Measurements from ENCODE around the gene ARHGEF19.
"Not testable (repeated sequence)": the region's sequence is repeated elsewhere in the genome, so short reads cannot be mapped to it uniquely, and the experiment has no call there.

Gene ARHGEF19

DNA sequence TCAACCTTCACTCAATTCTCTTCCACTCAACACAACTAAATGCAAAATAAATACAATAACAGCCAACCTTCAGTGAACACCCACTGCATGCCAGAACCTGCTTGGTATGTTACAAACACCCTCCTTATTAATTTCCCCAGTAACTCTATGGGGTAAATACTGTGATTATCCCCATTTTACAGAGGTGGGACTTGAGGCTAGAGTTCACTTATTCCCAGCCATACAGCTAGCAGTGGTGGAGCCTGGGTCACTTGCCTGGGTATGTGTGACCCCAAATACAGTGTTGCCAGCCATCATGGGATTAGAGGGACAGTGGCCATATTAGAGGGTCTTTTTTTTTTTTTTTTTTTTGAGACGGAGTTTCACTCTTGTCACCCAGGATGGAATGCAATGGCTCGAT is 22.9 kb upstream of the ARHGEF19 start:
- Mint-ChIP-seq H3K4me1 (peaks cover 22% of the 10 kb centered on the region), H3K9me3 (no peaks in the 10 kb centered on the region), H3K36me3 (peaks cover 20% of the 10 kb centered on the region), H3K27ac (no peak overlapping the region), H3K4me3 (no peak overlapping the region)
- no peak for ATAC-seq
- no peak for DNase-seq (ENCODE audit: low spot score in 2 of 2)

DNA sequence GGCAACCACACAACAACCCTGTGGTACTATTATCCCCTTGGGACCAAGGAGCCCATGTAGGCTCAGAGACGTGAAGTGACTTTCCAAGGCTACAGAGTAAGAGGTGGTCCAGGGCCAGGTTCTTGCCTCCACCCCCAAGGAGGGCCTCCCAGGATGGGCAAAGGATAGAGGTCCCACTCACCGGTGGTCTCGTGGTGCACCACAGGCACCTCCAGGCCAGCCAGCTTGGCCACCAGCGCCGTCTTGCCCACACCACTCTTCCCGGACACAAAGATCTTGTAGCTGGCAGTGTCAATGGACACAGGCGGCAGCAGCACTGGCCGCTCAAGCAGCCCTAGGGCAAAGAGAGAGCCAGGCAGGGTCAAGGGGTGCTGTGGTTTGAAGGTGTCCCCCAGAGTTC is 21.0 kb upstream of the ARHGEF19 start:
- no peak overlapping the region for H3K4me3 Mint-ChIP-seq
- no peak for ATAC-seq
- H3K9me3 Mint-ChIP-seq, result no peaks in the 10 kb centered on the region
- no peak overlapping the region for H3K27ac Mint-ChIP-seq
- DNase-seq (ENCODE audit: low spot score in 2 of 2), result no peak
- H3K4me1 Mint-ChIP-seq, result peaks cover 22% of the 10 kb centered on the region
- H3K36me3 Mint-ChIP-seq, result peaks cover 13% of the 10 kb centered on the region

DNA sequence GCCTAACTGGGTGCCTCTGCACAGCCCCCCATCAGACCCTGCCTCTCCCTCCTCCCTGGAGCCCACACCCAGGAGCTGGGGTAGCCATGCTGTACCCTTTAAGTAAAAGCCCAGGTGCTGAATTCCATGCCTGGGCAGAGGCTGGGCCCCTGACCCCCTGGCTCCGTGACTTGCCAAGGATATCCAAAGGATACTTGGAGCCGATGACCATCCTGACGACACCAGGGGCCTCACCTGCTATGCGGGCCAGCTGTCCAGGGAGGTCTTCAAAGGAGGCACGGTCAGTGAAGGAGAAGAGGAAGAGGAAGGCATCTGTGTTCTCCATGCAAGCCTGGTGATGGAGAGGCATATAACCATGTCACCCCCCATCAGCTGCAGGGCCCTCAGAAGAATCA is 19.9 kb upstream of the ARHGEF19 start:
- peaks cover 11% of the 10 kb centered on the region for H3K36me3 Mint-ChIP-seq
- no peaks in the 10 kb centered on the region for H3K9me3 Mint-ChIP-seq
- peaks cover 14% of the 10 kb centered on the region for H3K4me1 Mint-ChIP-seq
- no peak for DNase-seq (ENCODE audit: low spot score in 2 of 2)
- ATAC-seq, result no peak
- no peak overlapping the region for H3K27ac Mint-ChIP-seq
- H3K4me3 Mint-ChIP-seq, result no peak overlapping the region

DNA sequence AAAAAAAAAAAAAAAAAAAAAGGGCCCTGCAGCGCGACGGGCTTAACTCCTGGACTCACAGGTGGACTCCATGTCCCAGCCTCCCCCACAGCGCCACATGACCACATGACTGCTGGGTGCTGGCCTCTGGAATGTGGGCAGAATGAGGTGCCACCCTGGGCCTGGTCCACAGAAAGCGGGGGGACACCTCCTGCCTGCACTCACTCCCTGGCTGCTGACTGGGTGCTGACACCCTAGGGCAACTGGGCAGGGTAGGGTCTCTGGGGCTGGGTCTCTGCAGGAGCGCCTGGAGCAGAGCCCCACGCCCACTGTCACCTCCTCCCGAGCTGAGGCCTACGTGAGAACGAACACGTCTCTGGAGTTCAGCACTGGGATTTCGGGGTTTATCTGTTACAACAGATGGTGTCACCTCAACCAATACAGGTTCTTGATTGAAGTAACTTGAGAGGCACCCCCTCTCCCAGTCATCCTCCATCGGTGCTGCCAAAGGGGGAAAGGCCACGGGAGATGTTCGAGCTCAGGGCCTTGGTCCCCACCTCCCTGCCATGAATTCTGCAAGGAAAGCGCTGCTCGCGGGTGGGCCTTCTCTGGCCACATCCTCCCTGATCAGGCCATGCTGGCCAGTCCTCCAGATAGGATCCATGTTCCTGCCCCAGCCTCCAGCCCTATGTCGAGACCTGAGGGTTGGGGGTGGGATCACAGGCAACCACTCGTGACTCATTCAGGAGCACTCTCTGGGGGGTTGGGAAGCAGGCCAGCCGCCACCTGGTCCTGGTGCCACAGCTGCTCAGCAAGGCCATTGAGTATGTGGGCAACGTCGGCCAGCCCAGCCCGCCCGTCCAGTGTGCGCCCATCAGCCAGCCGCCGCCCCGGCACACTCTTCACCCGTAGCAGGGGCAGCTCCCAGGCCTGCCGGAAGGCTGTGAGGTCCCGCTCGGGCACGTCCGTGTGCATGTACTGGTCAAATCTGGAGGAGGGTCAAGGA is 19.2 kb upstream of the ARHGEF19 start:
- Mint-ChIP-seq H3K4me3 (no peak overlapping the region), H3K27ac (no peak overlapping the region), H3K4me1 (peaks cover 7% of the 10 kb centered on the region), H3K9me3 (no peaks in the 10 kb centered on the region), H3K36me3 (peaks cover 5% of the 10 kb centered on the region)
- DNase-seq (ENCODE audit: low spot score in 2 of 2), result no peak
- no peak for ATAC-seq

DNA sequence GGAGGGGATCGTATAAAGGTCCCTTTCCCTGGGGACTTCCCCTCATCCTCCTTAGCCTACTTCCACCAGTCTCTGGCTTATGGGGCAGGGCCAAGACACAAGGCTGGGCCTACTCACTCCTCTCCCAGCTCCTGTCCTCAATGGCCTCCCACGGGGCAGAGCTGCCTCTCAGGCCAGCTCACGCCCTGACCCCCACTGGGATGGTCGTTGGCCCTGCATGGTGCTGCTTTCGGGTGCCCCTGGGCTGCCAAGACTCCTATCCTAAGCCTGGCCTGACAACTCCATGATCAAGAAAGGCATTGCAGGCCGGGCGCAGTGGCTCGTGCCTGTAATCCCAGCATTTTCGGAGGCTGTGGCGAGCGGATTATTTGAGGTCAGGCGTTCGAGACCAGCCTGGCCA is 18.3 kb upstream of the ARHGEF19 start:
- no peak overlapping the region for H3K4me3 Mint-ChIP-seq
- H3K36me3 Mint-ChIP-seq, result no peaks in the 10 kb centered on the region

DNA sequence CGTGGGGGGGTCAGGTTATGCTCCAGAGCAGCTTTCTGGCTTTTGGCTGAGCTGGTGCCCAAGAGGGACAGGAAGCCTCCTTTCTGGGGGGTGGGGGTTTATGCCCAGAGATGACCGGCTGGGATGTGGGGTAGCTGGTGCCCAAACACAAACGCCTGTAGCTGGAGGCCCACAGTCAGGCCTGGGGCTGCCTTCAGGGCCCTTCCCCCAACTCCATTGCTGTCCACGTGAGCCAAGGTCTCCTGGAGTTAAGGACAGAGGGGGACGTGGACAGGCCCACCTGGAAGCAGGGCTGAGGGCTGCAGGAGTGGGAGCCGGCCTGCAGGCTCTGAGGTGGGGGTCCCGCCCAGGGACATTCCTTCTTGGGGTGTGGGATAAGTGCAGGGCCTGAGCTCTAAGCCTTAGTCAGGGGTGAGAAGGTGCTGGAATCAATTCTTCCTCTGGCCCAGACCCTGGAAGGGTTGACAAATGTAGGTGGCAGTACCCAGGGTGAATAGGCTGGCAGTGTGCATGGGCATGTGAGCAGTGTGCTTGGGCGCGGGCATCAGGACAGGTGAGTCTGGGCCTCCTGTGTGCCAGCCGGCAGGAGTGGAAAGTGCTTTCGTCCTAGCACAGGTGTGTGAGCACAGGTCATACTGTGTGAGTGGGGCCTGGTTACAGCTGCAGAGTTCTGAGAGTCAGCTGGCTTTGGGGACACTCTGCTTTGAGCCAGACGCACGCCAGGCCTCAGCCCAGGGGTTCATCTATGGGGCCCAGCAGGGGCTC is 17.7 kb upstream of the ARHGEF19 start:
- H3K9me3 Mint-ChIP-seq, result no peaks in the 10 kb centered on the region
- DNase-seq (ENCODE audit: low spot score in 2 of 2) (no peak), ATAC-seq (no peak)
- H3K27ac Mint-ChIP-seq, result no peak overlapping the region
- no peaks in the 10 kb centered on the region for H3K36me3 Mint-ChIP-seq
- H3K4me3 Mint-ChIP-seq, result no peak overlapping the region
- H3K4me1 Mint-ChIP-seq, result no peaks in the 10 kb centered on the region

More for the DNA sequence above, 18.3 kb upstream of the ARHGEF19 start:
- no peak for ATAC-seq
- Mint-ChIP-seq H3K4me1 (no peaks in the 10 kb centered on the region), H3K27ac (no peak overlapping the region), H3K9me3 (no peaks in the 10 kb centered on the region)
- no peak for DNase-seq (ENCODE audit: low spot score in 2 of 2)

DNA sequence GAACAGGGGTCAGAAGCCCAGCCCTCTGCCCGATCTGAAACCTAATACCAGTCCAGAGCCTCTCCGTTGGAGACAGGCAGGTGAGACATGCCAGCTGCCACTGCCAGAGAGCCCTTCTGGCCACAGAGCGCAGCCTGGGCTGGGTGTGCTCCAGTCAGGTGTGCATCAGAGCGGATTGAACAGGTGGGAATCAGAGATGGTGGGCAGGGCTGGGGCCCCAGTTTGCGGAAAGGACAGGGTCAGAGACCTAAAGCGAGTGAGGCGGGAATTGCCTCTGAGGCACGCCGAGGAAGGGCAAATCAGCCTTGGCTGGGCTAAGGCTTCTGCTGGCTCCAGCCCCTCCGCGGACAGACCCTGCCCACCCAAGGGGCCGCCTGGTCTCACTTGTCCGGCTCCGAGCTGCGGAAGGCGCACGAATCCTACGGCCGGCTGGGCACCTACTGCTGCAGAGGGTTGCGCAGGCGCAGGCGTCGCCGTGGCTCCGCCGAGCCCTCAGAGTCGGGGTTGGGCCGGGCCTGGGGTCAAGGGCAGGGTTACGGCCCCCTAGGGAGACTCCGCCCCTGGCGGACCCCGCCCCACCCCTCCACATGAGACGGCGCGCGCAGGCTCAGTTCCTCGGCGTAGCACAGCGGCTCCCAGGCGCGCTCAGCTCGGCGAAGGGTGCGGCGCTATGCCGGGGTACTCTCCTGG is 14.2 kb upstream of the ARHGEF19 start:
- no peak overlapping the region for H3K4me3 Mint-ChIP-seq

DNA sequence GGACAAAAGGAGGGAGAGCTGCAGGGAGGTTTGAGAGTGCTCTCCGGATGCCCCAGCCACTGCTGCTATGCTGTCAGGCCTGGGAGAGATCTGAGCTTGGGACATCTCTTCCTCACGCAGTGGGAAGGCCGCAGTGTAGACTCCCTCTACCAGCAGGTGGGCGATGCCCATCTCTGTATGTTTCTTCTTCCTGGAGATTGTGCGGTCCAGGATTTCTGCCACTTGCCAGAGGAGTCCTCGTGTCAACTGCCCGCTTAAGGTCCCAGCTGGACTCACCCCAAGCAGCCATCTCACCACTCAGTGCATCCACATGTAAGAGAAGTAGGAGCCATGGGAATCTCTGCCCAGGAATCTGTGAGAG is 13.7 kb upstream of the ARHGEF19 start:
- no peak for DNase-seq (ENCODE audit: low spot score in 2 of 2)
- H3K9me3 Mint-ChIP-seq, result no peaks in the 10 kb centered on the region
- ATAC-seq, result no peak
- H3K36me3 Mint-ChIP-seq, result no peaks in the 10 kb centered on the region
- H3K4me1 Mint-ChIP-seq, result no peaks in the 10 kb centered on the region
- no peak overlapping the region for H3K4me3 Mint-ChIP-seq
- H3K27ac Mint-ChIP-seq, result no peak overlapping the region

More for the DNA sequence above, 14.2 kb upstream of the ARHGEF19 start:
- H3K4me1 Mint-ChIP-seq, result no peaks in the 10 kb centered on the region
- H3K9me3 Mint-ChIP-seq, result no peaks in the 10 kb centered on the region
- no peaks in the 10 kb centered on the region for H3K36me3 Mint-ChIP-seq
- H3K27ac Mint-ChIP-seq, result no peak overlapping the region
- ATAC-seq, result peak; percentile 29
- DNase-seq (ENCODE audit: low spot score in 2 of 2), result no peak

DNA sequence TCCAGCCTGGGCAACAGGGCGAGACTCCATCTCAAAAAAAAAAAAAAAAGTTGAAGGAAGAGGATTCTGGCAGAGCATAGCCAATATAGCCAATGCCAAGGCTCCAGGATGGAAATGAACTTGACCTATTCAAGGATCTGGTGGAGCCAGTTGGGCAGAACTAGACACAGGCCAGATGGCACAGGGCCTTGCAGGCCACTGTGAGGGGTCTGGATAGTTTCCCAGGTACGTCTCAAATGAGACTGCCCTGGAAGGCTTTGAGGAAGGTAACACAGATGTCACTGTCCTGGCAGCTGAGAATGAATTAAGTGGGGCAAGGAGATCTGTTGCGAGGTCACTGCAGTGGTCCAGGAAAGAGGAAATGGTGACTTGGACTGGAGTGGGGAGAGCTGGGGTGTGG is 12.0 kb upstream of the ARHGEF19 start:
- H3K4me1 Mint-ChIP-seq, result peaks cover 8% of the 10 kb centered on the region
- no peak overlapping the region for H3K4me3 Mint-ChIP-seq
- no peaks in the 10 kb centered on the region for H3K36me3 Mint-ChIP-seq
- ATAC-seq (no peak), DNase-seq (ENCODE audit: low spot score in 2 of 2) (no peak)
- no peaks in the 10 kb centered on the region for H3K9me3 Mint-ChIP-seq
- no peak overlapping the region for H3K27ac Mint-ChIP-seq

DNA sequence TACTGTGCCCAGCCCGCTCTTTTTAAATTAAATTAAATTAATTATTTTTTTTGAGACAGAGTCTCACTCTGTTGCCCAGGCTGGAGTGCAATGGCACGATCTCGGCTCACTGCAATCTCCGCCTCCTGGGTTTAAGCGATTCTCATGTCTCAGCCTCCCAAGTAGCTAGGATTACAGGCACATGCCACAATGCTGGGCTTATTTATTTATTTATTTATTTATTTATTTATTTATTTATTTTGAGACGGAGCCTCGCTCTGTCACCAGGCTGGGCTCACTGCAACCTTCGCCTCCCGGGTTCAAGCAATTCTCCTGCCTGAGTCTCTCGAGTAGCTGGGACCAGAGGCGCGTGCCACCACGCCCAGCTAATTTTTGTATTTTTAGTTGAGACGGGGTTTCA is 10.3 kb upstream of the ARHGEF19 start:
- peaks cover 20% of the 10 kb centered on the region for H3K4me1 Mint-ChIP-seq
- H3K27ac Mint-ChIP-seq; H3K9me3 Mint-ChIP-seq; ATAC-seq; H3K36me3 Mint-ChIP-seq; H3K4me3 Mint-ChIP-seq; DNase-seq (ENCODE audit: low spot score in 2 of 2): not testable (repeated sequence)

DNA sequence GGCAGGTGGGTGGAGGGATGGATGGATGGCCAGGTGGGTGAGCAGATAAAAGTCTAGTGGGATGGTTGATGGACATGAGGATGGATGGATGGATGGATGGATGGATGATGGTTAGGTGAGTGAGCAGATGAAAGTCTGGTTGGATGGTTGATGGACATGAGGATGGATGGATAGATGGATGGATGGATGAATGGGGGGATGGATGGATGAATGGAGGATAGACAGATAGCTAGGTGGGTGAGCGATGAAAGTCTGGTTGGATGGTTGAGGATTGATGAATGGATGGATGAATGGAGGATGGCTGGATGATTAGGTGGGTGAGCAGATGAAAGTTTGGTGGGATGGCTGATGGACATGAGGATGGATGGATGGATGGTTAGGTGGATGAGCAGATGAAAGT is 9.0 kb upstream of the ARHGEF19 start:
- no peak overlapping the region for H3K4me3 Mint-ChIP-seq
- peaks cover 20% of the 10 kb centered on the region for H3K4me1 Mint-ChIP-seq
- H3K27ac Mint-ChIP-seq, result peak overlapping the region; percentile 0

DNA sequence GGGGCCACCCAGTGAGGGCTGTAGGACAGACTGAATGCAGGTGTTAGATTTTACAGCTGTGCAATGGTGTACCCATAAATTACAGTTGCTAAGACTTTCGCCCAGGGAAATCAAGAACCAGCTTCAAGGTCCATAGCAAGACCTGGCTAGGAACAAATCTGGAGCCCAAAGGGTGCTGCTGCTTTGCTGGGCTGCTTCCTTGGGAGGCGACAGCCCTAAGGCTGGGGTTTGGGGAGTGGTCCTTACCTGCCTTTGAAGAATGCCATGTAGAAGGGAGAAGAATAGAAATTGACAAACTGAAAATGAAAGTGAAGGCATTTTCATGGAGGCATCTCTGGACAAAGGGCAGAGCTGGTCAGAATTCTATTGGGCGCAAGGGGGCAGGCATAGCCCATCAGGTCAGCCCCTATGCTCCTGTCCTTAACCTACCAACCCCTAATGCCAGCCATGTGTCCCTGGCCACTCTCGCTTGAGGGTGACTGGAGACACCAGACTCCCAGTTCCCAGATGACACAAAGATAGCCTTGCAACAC is 7.6 kb upstream of the ARHGEF19 start:
- H3K36me3 Mint-ChIP-seq, result no peaks in the 10 kb centered on the region
- peaks cover 29% of the 10 kb centered on the region for H3K4me1 Mint-ChIP-seq
- no peaks in the 10 kb centered on the region for H3K9me3 Mint-ChIP-seq
- H3K4me3 Mint-ChIP-seq, result no peak overlapping the region
- ATAC-seq (no peak), DNase-seq (ENCODE audit: low spot score in 2 of 2) (no peak)
- H3K27ac Mint-ChIP-seq, result peak overlapping the region; percentile 23

More for the DNA sequence above, 9.0 kb upstream of the ARHGEF19 start:
- Mint-ChIP-seq H3K36me3 (no peaks in the 10 kb centered on the region), H3K9me3 (no peaks in the 10 kb centered on the region)
- no peak for DNase-seq (ENCODE audit: low spot score in 2 of 2)
- ATAC-seq, result no peak

DNA sequence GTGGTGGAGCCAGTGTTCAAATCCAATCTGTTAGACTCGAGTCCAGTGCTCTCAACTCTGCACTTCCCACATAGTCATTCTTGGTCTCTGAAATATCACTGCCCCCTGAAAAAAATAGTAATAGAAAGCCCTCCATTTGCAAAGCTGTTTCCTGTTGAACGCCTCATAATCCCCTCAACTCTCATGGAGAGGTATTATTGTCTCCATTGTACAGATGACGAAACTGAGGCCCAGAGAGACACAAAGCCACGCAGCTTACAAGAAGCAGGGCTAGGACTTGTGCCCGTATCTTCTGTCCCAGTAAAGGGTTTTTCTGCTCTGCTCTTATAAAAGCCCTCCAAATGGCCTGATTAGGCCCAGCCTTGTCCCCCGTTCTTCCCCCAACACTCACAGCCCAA is 6.2 kb upstream of the ARHGEF19 start:
- H3K27ac Mint-ChIP-seq, result no peak overlapping the region
- H3K36me3 Mint-ChIP-seq, result no peaks in the 10 kb centered on the region
- no peak for ATAC-seq
- no peaks in the 10 kb centered on the region for H3K9me3 Mint-ChIP-seq
- no peak for DNase-seq (ENCODE audit: low spot score in 2 of 2)
- H3K4me3 Mint-ChIP-seq, result peak overlapping the region; percentile 80
- H3K4me1 Mint-ChIP-seq, result peaks cover 29% of the 10 kb centered on the region

DNA sequence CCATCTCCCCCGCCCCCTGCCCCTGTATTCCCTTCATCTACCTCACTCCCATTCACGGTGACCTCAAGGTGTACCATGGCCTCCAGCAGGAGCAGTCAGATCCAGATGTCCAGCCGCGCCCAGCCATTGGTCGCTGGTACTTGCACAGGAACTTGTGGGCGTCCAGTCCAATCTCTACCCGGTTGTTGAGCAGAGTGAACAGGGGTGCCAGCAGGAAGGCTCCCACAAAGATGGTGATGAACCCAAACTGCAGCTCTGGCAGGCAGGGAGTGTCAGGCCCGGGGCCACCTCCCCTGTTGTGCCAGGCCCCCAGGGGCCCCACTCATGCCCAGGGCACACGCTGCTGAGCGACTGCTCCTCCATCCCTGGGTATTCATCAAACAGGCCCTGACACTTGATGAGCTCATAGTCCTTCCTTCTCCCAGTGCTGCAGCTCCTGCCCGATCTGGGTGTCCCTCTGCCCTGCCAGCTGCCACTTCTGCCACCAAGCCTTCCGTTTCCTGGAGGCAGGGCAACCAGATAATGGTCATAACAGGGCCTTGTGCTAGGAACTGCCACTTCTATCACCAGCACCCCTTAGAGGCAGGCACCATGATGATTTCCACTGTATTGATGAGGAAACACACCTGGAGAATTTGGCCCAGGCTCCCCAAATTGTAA is 5.7 kb upstream of the ARHGEF19 start:
- Mint-ChIP-seq H3K4me1 (peaks cover 29% of the 10 kb centered on the region), H3K9me3 (no peaks in the 10 kb centered on the region), H3K27ac (no peak overlapping the region), H3K36me3 (no peaks in the 10 kb centered on the region), H3K4me3 (peak overlapping the region; percentile 80)
- DNase-seq (ENCODE audit: low spot score in 2 of 2), result no peak
- ATAC-seq, result no peak
